Vagina (tissue), 2 donors: ENCODE results near the gene FADS2.

ENCODE experiments used
- POLR2AphosphoS5 ChIP-seq, 2 donors: sonication (generic); formaldehyde crosslinking; IDR thresholded peaks; one replicate each; pipeline ENCODE4 v1.9.0; 2017; ENCODE audit warnings: antibody characterized with exemption in 2 of 2, mild to moderate bottlenecking in 2 of 2, low read depth in 1 of 2; ENCODE audit not compliant: insufficient read depth in 1 of 2
- TF ChIP-seq, protein P1 (sequence below), 3 experiments: fragments of 450-650 bp in 2 of 3; fragments of 200-600 bp in 1 of 3; sonication (generic) in 1 of 3; IDR thresholded peaks; one replicate each; pipeline ENCODE4 v1.5.1; 2017 to 2019; ENCODE audit warnings: antibody characterized with exemption in 3 of 3, mild to moderate bottlenecking in 2 of 3, moderate library complexity in 2 of 3

DNA sequence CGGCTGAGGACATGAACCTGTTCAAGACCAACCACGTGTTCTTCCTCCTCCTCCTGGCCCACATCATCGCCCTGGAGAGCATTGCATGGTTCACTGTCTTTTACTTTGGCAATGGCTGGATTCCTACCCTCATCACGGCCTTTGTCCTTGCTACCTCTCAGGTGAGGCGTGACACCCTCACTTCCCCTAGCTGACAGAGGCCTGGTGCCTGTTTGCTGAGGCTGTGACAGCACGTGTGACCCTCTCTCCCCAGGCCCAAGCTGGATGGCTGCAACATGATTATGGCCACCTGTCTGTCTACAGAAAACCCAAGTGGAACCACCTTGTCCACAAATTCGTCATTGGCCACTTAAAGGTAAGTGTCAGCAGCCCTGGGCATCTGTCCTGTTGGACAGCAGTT is 12.3 kb downstream of the FADS2 start:
- TF ChIP-seq, protein P1, sequence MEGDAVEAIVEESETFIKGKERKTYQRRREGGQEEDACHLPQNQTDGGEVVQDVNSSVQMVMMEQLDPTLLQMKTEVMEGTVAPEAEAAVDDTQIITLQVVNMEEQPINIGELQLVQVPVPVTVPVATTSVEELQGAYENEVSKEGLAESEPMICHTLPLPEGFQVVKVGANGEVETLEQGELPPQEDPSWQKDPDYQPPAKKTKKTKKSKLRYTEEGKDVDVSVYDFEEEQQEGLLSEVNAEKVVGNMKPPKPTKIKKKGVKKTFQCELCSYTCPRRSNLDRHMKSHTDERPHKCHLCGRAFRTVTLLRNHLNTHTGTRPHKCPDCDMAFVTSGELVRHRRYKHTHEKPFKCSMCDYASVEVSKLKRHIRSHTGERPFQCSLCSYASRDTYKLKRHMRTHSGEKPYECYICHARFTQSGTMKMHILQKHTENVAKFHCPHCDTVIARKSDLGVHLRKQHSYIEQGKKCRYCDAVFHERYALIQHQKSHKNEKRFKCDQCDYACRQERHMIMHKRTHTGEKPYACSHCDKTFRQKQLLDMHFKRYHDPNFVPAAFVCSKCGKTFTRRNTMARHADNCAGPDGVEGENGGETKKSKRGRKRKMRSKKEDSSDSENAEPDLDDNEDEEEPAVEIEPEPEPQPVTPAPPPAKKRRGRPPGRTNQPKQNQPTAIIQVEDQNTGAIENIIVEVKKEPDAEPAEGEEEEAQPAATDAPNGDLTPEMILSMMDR (IDR thresholded peaks at IDR 0.05) = no peak
- TF ChIP-seq POLR2AphosphoS5 (IDR thresholded peaks at IDR 0.05; ENCODE audit: insufficient read depth in 1 of 2, low read depth in 1 of 2) = no peak
